GM23338 (cell line): ENCODE measurements around the gene CD300A. TPM values are rescaled to one million over a fixed set of nuclear protein-coding genes. Genes with fewer than 3 reads are reported as not detected.

Experiments used
- EZH2 ChIP-seq: fragments of 200-600 bp; sonication (generic); IDR thresholded peaks from one replicate; pipeline ENCODE4 v1.8.0; 2017; ENCODE audit warnings: antibody characterized with exemption, mild to moderate bottlenecking, low read depth; ENCODE audit not compliant: unreplicated experiment
- NANOG ChIP-seq: IDR thresholded peaks from 2 replicates; pipeline ENCODE4 v1.6.1; 2016; ENCODE audit warnings: antibody characterized with exemption, borderline replicate concordance
- ZNF331 ChIP-seq: fragments of 250-450 bp; sonication (Bioruptor Pico); IDR thresholded peaks from 2 replicates; pipeline ENCODE4 v1.5.0; 2020; ENCODE audit warnings: low read depth, mild to moderate bottlenecking, moderate library complexity
- polyA plus RNA-seq: library from polyadenylated mRNA; unstranded; fragments of >200 nt; fragmentation: Nextera tagmentation; extraction: Ambion mirVana; gene quantifications from 2 replicates; pipeline ENCODE4 v1.2.1, GENCODE V29; 2016
- total RNA-seq: library from RNA; depleted of rRNA; stranded (reverse); fragments of >200 nt; shearing (Covaris generic); gene quantifications from 2 replicates; pipeline ENCODE4 v1.2.3, GENCODE V29; 2014
- TF ChIP-seq, protein P1 (sequence below): fragments of 250-450 bp; sonication (Bioruptor Pico); IDR thresholded peaks from 2 replicates; pipeline ENCODE4 v1.5.0; 2020; ENCODE audit warnings: mild to moderate bottlenecking, moderate library complexity
- TF ChIP-seq, protein P2 (sequence below): IDR thresholded peaks from one replicate; pipeline ENCODE4 v1.6.1; 2018; ENCODE audit warnings: antibody characterized with exemption; ENCODE audit not compliant: unreplicated experiment
- TF ChIP-seq, protein P3 (sequence below): IDR thresholded peaks from 2 replicates; pipeline ENCODE4 v1.6.1; 2016; ENCODE audit warnings: antibody characterized with exemption

CD300A gene
- total and polyA plus RNA-seq, 2 experiments from 2014 or later: 0.37 to 0.45 TPM

DNA sequence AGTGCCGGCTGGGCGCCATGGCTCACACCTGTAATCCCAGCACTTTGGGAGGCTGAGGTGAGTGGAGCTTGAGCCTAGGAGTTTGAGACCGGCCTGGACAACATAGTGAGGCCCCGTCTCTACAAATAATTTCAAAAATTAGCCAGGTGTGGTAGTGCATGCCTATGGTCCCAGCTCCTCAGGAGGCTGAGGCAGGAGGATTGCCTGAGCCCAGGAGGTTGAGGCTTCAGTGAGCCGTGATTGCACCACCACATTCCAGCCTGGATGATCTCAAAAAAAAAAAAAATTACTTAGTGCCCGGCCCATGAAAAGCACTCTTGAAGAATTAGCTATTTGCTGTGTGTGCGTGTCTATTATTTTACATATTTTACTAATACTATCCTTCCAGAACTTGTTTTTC lies 24.9 kb upstream of the CD300A start (continued):
- TF ChIP-seq, protein P1, sequence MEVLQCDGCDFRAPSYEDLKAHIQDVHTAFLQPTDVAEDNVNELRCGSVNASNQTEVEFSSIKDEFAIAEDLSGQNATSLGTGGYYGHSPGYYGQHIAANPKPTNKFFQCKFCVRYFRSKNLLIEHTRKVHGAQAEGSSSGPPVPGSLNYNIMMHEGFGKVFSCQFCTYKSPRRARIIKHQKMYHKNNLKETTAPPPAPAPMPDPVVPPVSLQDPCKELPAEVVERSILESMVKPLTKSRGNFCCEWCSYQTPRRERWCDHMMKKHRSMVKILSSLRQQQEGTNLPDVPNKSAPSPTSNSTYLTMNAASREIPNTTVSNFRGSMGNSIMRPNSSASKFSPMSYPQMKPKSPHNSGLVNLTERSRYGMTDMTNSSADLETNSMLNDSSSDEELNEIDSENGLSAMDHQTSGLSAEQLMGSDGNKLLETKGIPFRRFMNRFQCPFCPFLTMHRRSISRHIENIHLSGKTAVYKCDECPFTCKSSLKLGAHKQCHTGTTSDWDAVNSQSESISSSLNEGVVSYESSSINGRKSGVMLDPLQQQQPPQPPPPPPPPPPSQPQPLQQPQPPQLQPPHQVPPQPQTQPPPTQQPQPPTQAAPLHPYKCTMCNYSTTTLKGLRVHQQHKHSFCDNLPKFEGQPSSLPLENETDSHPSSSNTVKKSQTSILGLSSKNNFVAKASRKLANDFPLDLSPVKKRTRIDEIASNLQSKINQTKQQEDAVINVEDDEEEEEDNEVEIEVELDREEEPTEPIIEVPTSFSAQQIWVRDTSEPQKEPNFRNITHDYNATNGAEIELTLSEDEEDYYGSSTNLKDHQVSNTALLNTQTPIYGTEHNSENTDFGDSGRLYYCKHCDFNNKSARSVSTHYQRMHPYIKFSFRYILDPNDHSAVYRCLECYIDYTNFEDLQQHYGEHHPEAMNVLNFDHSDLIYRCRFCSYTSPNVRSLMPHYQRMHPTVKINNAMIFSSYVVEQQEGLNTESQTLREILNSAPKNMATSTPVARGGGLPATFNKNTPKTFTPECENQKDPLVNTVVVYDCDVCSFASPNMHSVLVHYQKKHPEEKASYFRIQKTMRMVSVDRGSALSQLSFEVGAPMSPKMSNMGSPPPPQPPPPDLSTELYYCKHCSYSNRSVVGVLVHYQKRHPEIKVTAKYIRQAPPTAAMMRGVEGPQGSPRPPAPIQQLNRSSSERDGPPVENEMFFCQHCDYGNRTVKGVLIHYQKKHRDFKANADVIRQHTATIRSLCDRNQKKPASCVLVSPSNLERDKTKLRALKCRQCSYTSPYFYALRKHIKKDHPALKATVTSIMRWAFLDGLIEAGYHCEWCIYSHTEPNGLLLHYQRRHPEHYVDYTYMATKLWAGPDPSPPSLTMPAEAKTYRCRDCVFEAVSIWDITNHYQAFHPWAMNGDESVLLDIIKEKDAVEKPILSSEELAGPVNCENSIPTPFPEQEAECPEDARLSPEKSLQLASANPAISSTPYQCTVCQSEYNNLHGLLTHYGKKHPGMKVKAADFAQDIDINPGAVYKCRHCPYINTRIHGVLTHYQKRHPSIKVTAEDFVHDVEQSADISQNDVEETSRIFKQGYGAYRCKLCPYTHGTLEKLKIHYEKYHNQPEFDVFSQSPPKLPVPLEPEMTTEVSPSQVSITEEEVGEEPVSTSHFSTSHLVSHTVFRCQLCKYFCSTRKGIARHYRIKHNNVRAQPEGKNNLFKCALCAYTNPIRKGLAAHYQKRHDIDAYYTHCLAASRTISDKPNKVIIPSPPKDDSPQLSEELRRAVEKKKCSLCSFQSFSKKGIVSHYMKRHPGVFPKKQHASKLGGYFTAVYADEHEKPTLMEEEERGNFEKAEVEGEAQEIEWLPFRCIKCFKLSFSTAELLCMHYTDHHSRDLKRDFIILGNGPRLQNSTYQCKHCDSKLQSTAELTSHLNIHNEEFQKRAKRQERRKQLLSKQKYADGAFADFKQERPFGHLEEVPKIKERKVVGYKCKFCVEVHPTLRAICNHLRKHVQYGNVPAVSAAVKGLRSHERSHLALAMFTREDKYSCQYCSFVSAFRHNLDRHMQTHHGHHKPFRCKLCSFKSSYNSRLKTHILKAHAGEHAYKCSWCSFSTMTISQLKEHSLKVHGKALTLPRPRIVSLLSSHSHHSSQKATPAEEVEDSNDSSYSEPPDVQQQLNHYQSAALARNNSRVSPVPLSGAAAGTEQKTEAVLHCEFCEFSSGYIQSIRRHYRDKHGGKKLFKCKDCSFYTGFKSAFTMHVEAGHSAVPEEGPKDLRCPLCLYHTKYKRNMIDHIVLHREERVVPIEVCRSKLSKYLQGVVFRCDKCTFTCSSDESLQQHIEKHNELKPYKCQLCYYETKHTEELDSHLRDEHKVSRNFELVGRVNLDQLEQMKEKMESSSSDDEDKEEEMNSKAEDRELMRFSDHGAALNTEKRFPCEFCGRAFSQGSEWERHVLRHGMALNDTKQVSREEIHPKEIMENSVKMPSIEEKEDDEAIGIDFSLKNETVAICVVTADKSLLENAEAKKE: no peak
- TF ChIP-seq ZNF331 (CRISPR knock-in tag) (no peak), EZH2 (no peak), NANOG (no peak)
- TF ChIP-seq, protein P2, sequence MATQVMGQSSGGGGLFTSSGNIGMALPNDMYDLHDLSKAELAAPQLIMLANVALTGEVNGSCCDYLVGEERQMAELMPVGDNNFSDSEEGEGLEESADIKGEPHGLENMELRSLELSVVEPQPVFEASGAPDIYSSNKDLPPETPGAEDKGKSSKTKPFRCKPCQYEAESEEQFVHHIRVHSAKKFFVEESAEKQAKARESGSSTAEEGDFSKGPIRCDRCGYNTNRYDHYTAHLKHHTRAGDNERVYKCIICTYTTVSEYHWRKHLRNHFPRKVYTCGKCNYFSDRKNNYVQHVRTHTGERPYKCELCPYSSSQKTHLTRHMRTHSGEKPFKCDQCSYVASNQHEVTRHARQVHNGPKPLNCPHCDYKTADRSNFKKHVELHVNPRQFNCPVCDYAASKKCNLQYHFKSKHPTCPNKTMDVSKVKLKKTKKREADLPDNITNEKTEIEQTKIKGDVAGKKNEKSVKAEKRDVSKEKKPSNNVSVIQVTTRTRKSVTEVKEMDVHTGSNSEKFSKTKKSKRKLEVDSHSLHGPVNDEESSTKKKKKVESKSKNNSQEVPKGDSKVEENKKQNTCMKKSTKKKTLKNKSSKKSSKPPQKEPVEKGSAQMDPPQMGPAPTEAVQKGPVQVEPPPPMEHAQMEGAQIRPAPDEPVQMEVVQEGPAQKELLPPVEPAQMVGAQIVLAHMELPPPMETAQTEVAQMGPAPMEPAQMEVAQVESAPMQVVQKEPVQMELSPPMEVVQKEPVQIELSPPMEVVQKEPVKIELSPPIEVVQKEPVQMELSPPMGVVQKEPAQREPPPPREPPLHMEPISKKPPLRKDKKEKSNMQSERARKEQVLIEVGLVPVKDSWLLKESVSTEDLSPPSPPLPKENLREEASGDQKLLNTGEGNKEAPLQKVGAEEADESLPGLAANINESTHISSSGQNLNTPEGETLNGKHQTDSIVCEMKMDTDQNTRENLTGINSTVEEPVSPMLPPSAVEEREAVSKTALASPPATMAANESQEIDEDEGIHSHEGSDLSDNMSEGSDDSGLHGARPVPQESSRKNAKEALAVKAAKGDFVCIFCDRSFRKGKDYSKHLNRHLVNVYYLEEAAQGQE: no peak
- TF ChIP-seq, protein P3, sequence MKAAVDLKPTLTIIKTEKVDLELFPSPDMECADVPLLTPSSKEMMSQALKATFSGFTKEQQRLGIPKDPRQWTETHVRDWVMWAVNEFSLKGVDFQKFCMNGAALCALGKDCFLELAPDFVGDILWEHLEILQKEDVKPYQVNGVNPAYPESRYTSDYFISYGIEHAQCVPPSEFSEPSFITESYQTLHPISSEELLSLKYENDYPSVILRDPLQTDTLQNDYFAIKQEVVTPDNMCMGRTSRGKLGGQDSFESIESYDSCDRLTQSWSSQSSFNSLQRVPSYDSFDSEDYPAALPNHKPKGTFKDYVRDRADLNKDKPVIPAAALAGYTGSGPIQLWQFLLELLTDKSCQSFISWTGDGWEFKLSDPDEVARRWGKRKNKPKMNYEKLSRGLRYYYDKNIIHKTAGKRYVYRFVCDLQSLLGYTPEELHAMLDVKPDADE: no peak
